Esophagus muscularis mucosa (tissue), 4 donors: ENCODE measurements around the gene RFNG. TPM values are rescaled to one million over a fixed set of nuclear protein-coding genes. Genes with fewer than 3 reads are reported as not detected.

Experiments used
- DNase-seq: peaks from one replicate; pipeline ENCODE4 v3.0.0-alpha.2; 2017; ENCODE audit errors: extremely low spot score
- H3K27ac ChIP-seq, 4 donors: fragments of 200-600 bp; sonication (generic); replicated peaks in 1 of 4; 1 replicate in 3 of 4; 2 replicates in 1 of 4; pipeline ENCODE4 v1.5.1; 2016 to 2019; ENCODE audit warnings: mild to moderate bottlenecking in 1 of 4
- H3K27me3 ChIP-seq, 4 donors: fragments of 200-600 bp; sonication (generic); one replicate each; pipeline versions ENCODE4 v1.5.1 to v1.6.0; 2016 to 2019
- H3K36me3 ChIP-seq, 4 donors: fragments of 200-600 bp; sonication (generic); one replicate each; pipeline ENCODE4 v1.5.1; 2016 to 2019
- H3K4me1 ChIP-seq, 4 donors: fragments of 200-600 bp; sonication (generic); one replicate each; pipeline ENCODE4 v1.5.1; 2016 to 2019
- H3K4me3 ChIP-seq, 4 donors: fragments of 200-600 bp; sonication (generic); 1 replicate in 2 of 4; 2 replicates in 2 of 4; pipeline ENCODE4 v1.5.1; 2016 to 2019; ENCODE audit warnings: mild to moderate bottlenecking in 4 of 4, moderate library complexity in 1 of 4
- H3K9me3 ChIP-seq, 4 donors: fragments of 200-600 bp; sonication (generic); 1 replicate in 3 of 4; 2 replicates in 1 of 4; pipeline ENCODE4 v1.5.1; 2016 to 2019
- CTCF ChIP-seq, 3 experiments: fragments of 200-600 bp in 2 of 3; fragments of 450-650 bp in 1 of 3; sonication (generic) in 2 of 3; IDR thresholded peaks; one replicate each; pipeline ENCODE4 v1.5.1; 2017 to 2019; ENCODE audit warnings: antibody characterized with exemption in 3 of 3, mild to moderate bottlenecking in 2 of 3, moderate library complexity in 1 of 3
- EP300 ChIP-seq: sonication (generic); formaldehyde crosslinking; IDR thresholded peaks from one replicate; pipeline ENCODE4 v1.6.1; 2017; ENCODE audit warnings: antibody characterized with exemption
- POLR2A ChIP-seq: fragments of 450-650 bp; IDR thresholded peaks from one replicate; pipeline ENCODE4 v1.6.1; 2017; ENCODE audit warnings: antibody characterized with exemption, moderate library complexity, mild to moderate bottlenecking, low read depth
- POLR2AphosphoS5 ChIP-seq, 2 donors: sonication (generic); formaldehyde crosslinking; IDR thresholded peaks; one replicate each; pipeline ENCODE4 v1.6.1; 2017; ENCODE audit warnings: antibody characterized with exemption in 2 of 2
- WGBS: methylation state at CpG from one replicate; pipeline ENCODE4 v1.1.5; 2018; 5-methylcytosine and 5-hydroxymethylcytosine counted together
- intact Hi-C: fragments of 100-400 bp; cut with DNase I; formaldehyde crosslinking; loops from one replicate; pipeline ENCODE4 v1.15.1; 2023
- total RNA-seq, 4 donors: library from RNA; depleted of rRNA; stranded (reverse); fragments of >200 nt; gene quantifications; one replicate each; pipeline versions ENCODE4 v1.1.0 to v1.2.1, GENCODE V29; 2016

Gene RFNG
- total RNA-seq, 4 donors from 2014 or later: 32.4 to 54.8 (median 42.5) TPM

GRCh38 chr17:82080789-82081464, 29.3 kb upstream of the RFNG start:
- no peak overlapping the region for H3K4me3 ChIP-seq
- H3K4me1 ChIP-seq: peaks cover 0 to 6% (median 0%) of the 10 kb centered on the region in 4 donors
- 94% methylated on average over 30 of the region's 44 CpGs for WGBS
- intact Hi-C loops: no loop called here
- H3K27me3 ChIP-seq: no peaks in the 10 kb centered on the region
- H3K27ac ChIP-seq: no peak overlapping the region
- DNase-seq: no peak
- no peaks in the 10 kb centered on the region for H3K9me3 ChIP-seq
- peaks cover 59 to 80% (median 74%) of the 10 kb centered on the region in 4 donors for H3K36me3 ChIP-seq
- TF ChIP-seq POLR2AphosphoS5 (IDR thresholded peaks at IDR 0.05) (no peak), CTCF (IDR thresholded peaks at IDR 0.05) (no peak), POLR2A (no peak), EP300 (no peak)

- no peaks in the 10 kb centered on the region for H3K9me3 ChIP-seq
- peaks cover 51 to 73% (median 67%) of the 10 kb centered on the region in 4 donors for H3K36me3 ChIP-seq
- TF ChIP-seq CTCF (IDR thresholded peaks at IDR 0.05) (no peak), POLR2AphosphoS5 (IDR thresholded peaks at IDR 0.05) (no peak), EP300 (no peak), POLR2A (no peak)
- intact Hi-C loops: no loop called here
- no peak overlapping the region for H3K4me3 ChIP-seq
- no peak for DNase-seq
- 83% methylated on average over 17 of the region's 36 CpGs for WGBS
- no peak overlapping the region for H3K27ac ChIP-seq
- H3K27me3 ChIP-seq: no peaks in the 10 kb centered on the region
- peaks cover 0 to 6% (median 0%) of the 10 kb centered on the region in 4 donors for H3K4me1 ChIP-seq
Measured at GRCh38 chr17:82080048-82080788, 28.6 kb upstream of the RFNG start.

GRCh38 chr17:82079001-82079677, 27.5 kb upstream of the RFNG start:
- TF ChIP-seq EP300 (no peak), POLR2A (no peak), CTCF (IDR thresholded peaks at IDR 0.05) (no peak), POLR2AphosphoS5 (IDR thresholded peaks at IDR 0.05) (no peak)
- Histone ChIP-seq H3K27ac (no peak overlapping the region), H3K4me3 (no peak overlapping the region), H3K9me3 (no peaks in the 10 kb centered on the region), H3K36me3 (peaks cover 41 to 62% (median 56%) of the 10 kb centered on the region in 4 donors), H3K27me3 (no peaks in the 10 kb centered on the region), H3K4me1 (peaks cover 0 to 6% (median 0%) of the 10 kb centered on the region in 4 donors)
- DNase-seq: no peak
- intact Hi-C loops: no loop called here
- WGBS: 93% methylated on average over 42 of the region's 47 CpGs

GRCh38 chr17:82078433-82078832, 26.8 kb upstream of the RFNG start:
- Histone ChIP-seq H3K9me3 (no peaks in the 10 kb centered on the region), H3K4me1 (peaks cover 0 to 6% (median 0%) of the 10 kb centered on the region in 4 donors), H3K27me3 (no peaks in the 10 kb centered on the region), H3K27ac (no peak overlapping the region), H3K36me3 (peaks cover 34 to 55% (median 49%) of the 10 kb centered on the region in 4 donors), H3K4me3 (no peak overlapping the region)
- TF ChIP-seq POLR2A (no peak), POLR2AphosphoS5 (IDR thresholded peaks at IDR 0.05) (no peak), CTCF (IDR thresholded peaks at IDR 0.05) (no peak), EP300 (no peak)
- intact Hi-C loops: no loop called here
- WGBS: 92% methylated on average over 18 of the region's 18 CpGs
- DNase-seq: no peak
